IMR-90 (cell line): ENCODE results near the gene DPP8. TPM values are rescaled to one million over a fixed set of nuclear protein-coding genes. Genes with fewer than 3 reads are reported as not detected.

Source experiments
- ATAC-seq: fragments of 200-7000 bp; cut with Tn5 transposase; 2 replicates; pipeline ENCODE4 v1.9.1; 2020; ENCODE audit warnings: low read depth, mild to moderate bottlenecking, moderate library complexity
- BruUV-seq: library from RNA; stranded (reverse); fragments of 400-500 nt; replicated peaks from 2 replicates; lab custom pipeline; 2021; lab: Mats Ljungman, UMichigan
- CTCF ChIA-PET: fragments of 300-600 bp; formaldehyde crosslinking; extraction: SDS; loops from one replicate; lab custom pipeline; 2021; ENCODE audit warnings: antibody characterized with exemption; lab: Yijun Ruan, JAX
- POLR2A ChIA-PET: fragments of 300-600 bp; sonication (Branson Sonifier 250); formaldehyde crosslinking; loops from one replicate; lab custom pipeline; 2022; ENCODE audit warnings: antibody characterized with exemption; ENCODE audit not compliant: unreplicated experiment; lab: Charles Lee
- DNase-seq: peaks from one replicate; pipeline ENCODE4 v3.0.0; 2013
- H2AFZ ChIP-seq: replicated peaks from 2 replicates; pipeline ENCODE3; 2013; ENCODE audit warnings: low read length, mild to moderate bottlenecking; ENCODE audit not compliant: poor library complexity
- H2AK5ac ChIP-seq: 2 replicates; pipeline ENCODE4 v1.6.1; 2013; ENCODE audit warnings: low read depth, low read length, inconsistent platforms
- H2AK9ac ChIP-seq: replicated peaks from 2 replicates; pipeline ENCODE3; 2013; ENCODE audit warnings: mild to moderate bottlenecking, low read depth, low read length, moderate library complexity; ENCODE audit not compliant: poor library complexity
- H2BK120ac ChIP-seq: 2 replicates; pipeline ENCODE4 v1.6.1; 2013; ENCODE audit warnings: low read depth, low read length, inconsistent platforms
- H2BK15ac ChIP-seq: 3 replicates; pipeline ENCODE4 v1.6.1; 2013; ENCODE audit warnings: low read depth, low read length, inconsistent platforms
- H2BK20ac ChIP-seq: 2 replicates; pipeline ENCODE4 v1.6.1; 2013; ENCODE audit warnings: low read depth, mild to moderate bottlenecking, inconsistent platforms, low read length, moderate library complexity
- H2BK5ac ChIP-seq: 2 replicates; pipeline ENCODE4 v1.6.1; 2013; ENCODE audit warnings: mild to moderate bottlenecking, low read depth, low read length, inconsistent platforms; ENCODE audit not compliant: poor library complexity, severe bottlenecking
- H3K14ac ChIP-seq: replicated peaks from 2 replicates; pipeline ENCODE4 v1.6.1; 2013; ENCODE audit warnings: low read depth, low read length, inconsistent platforms
- H3K18ac ChIP-seq: 2 replicates; pipeline ENCODE4 v1.6.1; 2013; ENCODE audit warnings: low read depth, low read length, control low read depth
- H3K23ac ChIP-seq: 2 replicates; pipeline ENCODE4 v1.6.1; 2013; ENCODE audit warnings: low read depth, low read length, inconsistent platforms
- H3K27ac ChIP-seq: 2 replicates; pipeline ENCODE4 v1.5.1; 2013; ENCODE audit warnings: mild to moderate bottlenecking, control low read depth, low read length; ENCODE audit not compliant: insufficient read depth
- H3K27me3 ChIP-seq: 2 replicates; pipeline ENCODE4 v1.6.1; 2013; ENCODE audit warnings: low read length; ENCODE audit not compliant: control insufficient read depth, insufficient read depth
- H3K36me3 ChIP-seq: 2 replicates; pipeline ENCODE4 v1.6.1; 2013; ENCODE audit warnings: low read length, mixed read lengths; ENCODE audit not compliant: control insufficient read depth, insufficient read depth
- H3K4ac ChIP-seq: 2 replicates; pipeline ENCODE4 v1.6.1; 2013; ENCODE audit warnings: low read depth, low read length, inconsistent platforms
- H3K4me1 ChIP-seq: 2 replicates; pipeline ENCODE4 v1.6.1; 2013; ENCODE audit warnings: low read length, mixed read lengths; ENCODE audit not compliant: control insufficient read depth, insufficient read depth
- H3K4me2 ChIP-seq: 2 replicates; pipeline ENCODE4 v1.6.1; 2013; ENCODE audit warnings: low read depth, mild to moderate bottlenecking, control low read depth, low read length, moderate library complexity
- H3K4me3 ChIP-seq: 2 replicates; pipeline ENCODE4 v1.5.1; 2013; ENCODE audit warnings: low read depth, mild to moderate bottlenecking, control low read depth, low read length, moderate library complexity; ENCODE audit not compliant: insufficient read depth
- H3K56ac ChIP-seq: 2 replicates; pipeline ENCODE4 v1.6.1; 2013; ENCODE audit warnings: low read length, inconsistent platforms; ENCODE audit not compliant: insufficient read depth; ENCODE audit errors: extremely low read depth
- H3K79me1 ChIP-seq, 2 experiments: 2 replicates each; pipeline ENCODE4 v1.6.1; 2013; ENCODE audit warnings: low read length in 2 of 2, inconsistent platforms in 1 of 2, low read depth in 1 of 2
- H3K9ac ChIP-seq: 2 replicates; pipeline ENCODE4 v1.6.1; 2013; ENCODE audit warnings: low read depth, low read length, control low read depth
- H3K9me1 ChIP-seq: 2 replicates; pipeline ENCODE4 v1.6.1; 2013; ENCODE audit warnings: low read length, inconsistent platforms; ENCODE audit not compliant: insufficient read depth
- H3K9me3 ChIP-seq: 2 replicates; pipeline ENCODE4 v1.6.1; 2013; ENCODE audit warnings: low read length; ENCODE audit not compliant: control insufficient read depth, insufficient read depth
- H4K20me1 ChIP-seq: 2 replicates; pipeline ENCODE4 v1.6.1; 2013; ENCODE audit warnings: low read length, inconsistent platforms; ENCODE audit not compliant: insufficient read depth
- H4K5ac ChIP-seq: 2 replicates; pipeline ENCODE4 v1.6.1; 2013; ENCODE audit warnings: mild to moderate bottlenecking, low read depth, low read length, control low read depth
- H4K8ac ChIP-seq, 2 experiments: 2 replicates each; pipeline ENCODE4 v1.6.1; 2013; ENCODE audit warnings: low read depth in 2 of 2, low read length in 2 of 2, control low read depth in 1 of 2, inconsistent platforms in 1 of 2
- H4K91ac ChIP-seq: 2 replicates; pipeline ENCODE4 v1.6.1; 2013; ENCODE audit warnings: low read depth, low read length, inconsistent platforms; ENCODE audit not compliant: insufficient read depth
- BHLHE40 ChIP-seq: fragments of 150-350 bp; IDR thresholded peaks from 2 replicates; pipeline ENCODE4 v1.6.1; 2016; ENCODE audit warnings: mild to moderate bottlenecking, low read depth, low read length
- CEBPB ChIP-seq: IDR thresholded peaks from 2 replicates; pipeline ENCODE4 v1.6.1; 2012; ENCODE audit warnings: low read depth, low read length, improper control_type of control experiment
- CTCF ChIP-seq: conservative IDR thresholded peaks from 2 replicates; pipeline ENCODE4 v1.5.1; 2012; ENCODE audit warnings: mild to moderate bottlenecking, low read depth, low read length, improper control_type of control experiment
- MAFK ChIP-seq: IDR thresholded peaks from 2 replicates; pipeline ENCODE4 v1.6.1; 2012; ENCODE audit warnings: low read depth, low read length, improper control_type of control experiment
- MAZ ChIP-seq: IDR thresholded peaks from 2 replicates; pipeline ENCODE4 v1.6.1; 2012; ENCODE audit warnings: low read depth, mild to moderate bottlenecking, low read length, improper control_type of control experiment, moderate library complexity, borderline replicate concordance
- MXI1 ChIP-seq: IDR thresholded peaks from 2 replicates; pipeline ENCODE4 v1.6.1; 2012; ENCODE audit warnings: low read depth, mild to moderate bottlenecking, low read length, moderate library complexity, borderline replicate concordance
- RCOR1 ChIP-seq: IDR thresholded peaks from 2 replicates; pipeline ENCODE4 v1.6.1; 2012; ENCODE audit warnings: mild to moderate bottlenecking, low read length, improper control_type of control experiment; ENCODE audit not compliant: insufficient replicate concordance
- RFX5 ChIP-seq: IDR thresholded peaks from 2 replicates; pipeline ENCODE4 v1.8.0; 2012; ENCODE audit warnings: low read depth, mild to moderate bottlenecking, low read length, moderate library complexity
- SMC3 ChIP-seq: fragments of 150-350 bp; IDR thresholded peaks from 2 replicates; pipeline ENCODE4 v1.6.1; 2016; ENCODE audit warnings: low read depth, mild to moderate bottlenecking, antibody characterized with exemption, low read length, moderate library complexity
- WGBS, 2 experiments: methylation state at CpG; one replicate each; pipeline versions ENCODE4 v1.1.5 to v1.1.7; 2013; ENCODE audit warnings: missing lambda C conversion rate in 2 of 2; ENCODE audit not compliant: insufficient read length in 1 of 2; ENCODE audit errors: extremely low coverage in 2 of 2; 5-methylcytosine and 5-hydroxymethylcytosine counted together
- dilution Hi-C: fragments of 300-500 bp; cut with HindIII; formaldehyde crosslinking; loops from one replicate; pipeline ENCODE4 v1.14.3; 2018; ENCODE audit warnings: low sequenced_read_pairs; ENCODE audit not compliant: unreplicated experiment
- in situ Hi-C: fragments of 300-500 bp; cut with MboI; formaldehyde crosslinking; loops from 3 replicates; pipeline ENCODE4 v1.14.3; 2019; ENCODE audit warnings: low sequenced_read_pairs, inconsistent platforms, mixed read lengths
- intact Hi-C: fragments of 100-400 bp; cut with micrococcal nuclease; formaldehyde crosslinking; loops from 2 replicates; pipeline ENCODE4 v1.10.0; 2022
- polyA plus RNA-seq, 3 experiments: library from polyadenylated mRNA; depleted of rRNA; stranded (reverse); fragments of >200 nt; gene quantifications; 2 replicates each; pipeline ENCODE4 v1.2.3, GENCODE V29; 2012; ENCODE audit warnings: low replicate concordance in 1 of 3
- total RNA-seq: library from RNA; depleted of rRNA; stranded (reverse); fragments of >200 nt; gene quantifications from 2 replicates; pipeline ENCODE4 v1.2.3, GENCODE V29; 2012
- TF ChIP-seq, protein P1 (sequence below): fragments of 150-350 bp; IDR thresholded peaks from 2 replicates; pipeline ENCODE4 v1.6.1; 2017; ENCODE audit warnings: mild to moderate bottlenecking, antibody characterized with exemption, low read length, low read depth
- TF ChIP-seq, protein P2 (sequence below): fragments of 150-350 bp; IDR thresholded peaks from 2 replicates; pipeline ENCODE4 v1.6.1; 2016; ENCODE audit warnings: low read depth, mild to moderate bottlenecking, low read length, moderate library complexity, borderline replicate concordance

The DPP8 gene
- total and polyA plus RNA-seq, 2 of the 4 experiments (the other 2 are of a cell fraction): 10.7 to 29.4 TPM

DNA sequence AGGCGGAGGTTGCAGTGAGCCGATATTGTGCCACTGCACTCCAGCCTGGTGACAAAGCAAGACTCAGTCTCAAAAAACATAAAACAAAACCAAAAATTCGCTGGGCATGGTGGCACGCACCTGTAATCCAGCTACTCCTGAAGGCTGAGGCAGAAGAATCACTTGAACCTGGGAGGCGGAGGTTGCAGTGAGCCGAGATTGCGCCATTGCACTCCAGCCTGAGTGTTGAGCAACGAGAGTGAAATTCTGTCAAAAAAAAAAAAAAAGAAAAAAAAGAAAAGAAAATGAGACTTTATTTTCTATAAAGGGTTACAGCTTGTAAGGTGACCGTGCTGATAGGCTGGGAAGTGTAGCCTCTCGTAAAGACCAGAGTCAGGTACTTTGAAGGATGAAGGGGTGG lies 6.7 kb upstream of the DPP8 start:
- Histone ChIP-seq H3K23ac (no peak overlapping the region), H4K5ac (no peak overlapping the region), H3K14ac (no peak overlapping the region), H2AK5ac (no peak overlapping the region), H2AFZ (no peak overlapping the region), H2BK20ac (no peak overlapping the region), H3K27me3 (no peaks in the 10 kb centered on the region), H4K91ac (no peak overlapping the region), H3K79me1 (no peaks in the 10 kb centered on the region), H2BK120ac (no peak overlapping the region), H3K9ac (no peak overlapping the region), H2AK9ac (no peak overlapping the region), H3K27ac (no peak overlapping the region), H4K8ac (no peak overlapping the region), H2BK5ac (no peak overlapping the region), H3K9me1 (no peaks in the 10 kb centered on the region), H3K4me3 (no peak overlapping the region), H3K9me3 (no peaks in the 10 kb centered on the region), H3K18ac (no peak overlapping the region), H3K56ac (no peak overlapping the region), H4K20me1 (no peaks in the 10 kb centered on the region), H3K4me1 (no peaks in the 10 kb centered on the region), H2BK15ac (no peak overlapping the region), H3K4ac (no peak overlapping the region), H3K4me2 (no peak overlapping the region), H3K36me3 (no peaks in the 10 kb centered on the region)
- intact Hi-C loops: no loop called here
- BruUV-seq: no TSS peak
- no peak for DNase-seq
- in situ Hi-C loops: no loop called here
- TF ChIP-seq SMC3 (no peak), RFX5 (no peak), BHLHE40 (no peak), RCOR1 (no peak), CTCF (no peak), CEBPB (no peak), MXI1 (no peak), MAFK (no peak), MAZ (no peak)
- TF ChIP-seq, protein P1, sequence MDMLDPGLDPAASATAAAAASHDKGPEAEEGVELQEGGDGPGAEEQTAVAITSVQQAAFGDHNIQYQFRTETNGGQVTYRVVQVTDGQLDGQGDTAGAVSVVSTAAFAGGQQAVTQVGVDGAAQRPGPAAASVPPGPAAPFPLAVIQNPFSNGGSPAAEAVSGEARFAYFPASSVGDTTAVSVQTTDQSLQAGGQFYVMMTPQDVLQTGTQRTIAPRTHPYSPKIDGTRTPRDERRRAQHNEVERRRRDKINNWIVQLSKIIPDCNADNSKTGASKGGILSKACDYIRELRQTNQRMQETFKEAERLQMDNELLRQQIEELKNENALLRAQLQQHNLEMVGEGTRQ: no peak
- TF ChIP-seq, protein P2, sequence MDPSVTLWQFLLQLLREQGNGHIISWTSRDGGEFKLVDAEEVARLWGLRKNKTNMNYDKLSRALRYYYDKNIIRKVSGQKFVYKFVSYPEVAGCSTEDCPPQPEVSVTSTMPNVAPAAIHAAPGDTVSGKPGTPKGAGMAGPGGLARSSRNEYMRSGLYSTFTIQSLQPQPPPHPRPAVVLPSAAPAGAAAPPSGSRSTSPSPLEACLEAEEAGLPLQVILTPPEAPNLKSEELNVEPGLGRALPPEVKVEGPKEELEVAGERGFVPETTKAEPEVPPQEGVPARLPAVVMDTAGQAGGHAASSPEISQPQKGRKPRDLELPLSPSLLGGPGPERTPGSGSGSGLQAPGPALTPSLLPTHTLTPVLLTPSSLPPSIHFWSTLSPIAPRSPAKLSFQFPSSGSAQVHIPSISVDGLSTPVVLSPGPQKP: no peak
- dilution Hi-C loops: no loop called here
- ATAC-seq: no peak
- ChIA-PET CTCF (no interaction called here), POLR2A (no interaction called here)
- no CpG with 5 or more reads among the region's 10 CpGs for WGBS, 2 experiments
